ENCODE data around the gene NRG3.

DNA sequence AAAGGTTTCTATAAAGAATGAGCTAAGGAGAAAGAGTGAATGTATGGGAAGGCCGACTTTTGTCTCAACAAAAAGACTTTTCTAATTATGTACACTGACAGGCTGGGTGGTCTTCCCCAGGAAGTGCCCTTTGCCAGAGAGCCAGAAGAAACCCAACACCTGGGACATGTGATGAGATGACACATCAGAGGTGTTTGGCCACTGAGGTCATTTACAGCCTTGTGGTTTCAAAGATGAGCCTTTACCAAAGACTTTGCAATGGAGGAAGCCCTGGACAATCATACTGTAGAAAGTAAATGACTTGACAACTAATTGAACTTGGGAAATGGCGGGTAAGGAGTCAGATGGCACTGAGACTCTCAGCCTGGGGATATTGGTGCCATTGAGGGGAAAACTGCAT lies 3.4 kb upstream of the NRG3 start:
- TF ChIP-seq, protein P1, sequence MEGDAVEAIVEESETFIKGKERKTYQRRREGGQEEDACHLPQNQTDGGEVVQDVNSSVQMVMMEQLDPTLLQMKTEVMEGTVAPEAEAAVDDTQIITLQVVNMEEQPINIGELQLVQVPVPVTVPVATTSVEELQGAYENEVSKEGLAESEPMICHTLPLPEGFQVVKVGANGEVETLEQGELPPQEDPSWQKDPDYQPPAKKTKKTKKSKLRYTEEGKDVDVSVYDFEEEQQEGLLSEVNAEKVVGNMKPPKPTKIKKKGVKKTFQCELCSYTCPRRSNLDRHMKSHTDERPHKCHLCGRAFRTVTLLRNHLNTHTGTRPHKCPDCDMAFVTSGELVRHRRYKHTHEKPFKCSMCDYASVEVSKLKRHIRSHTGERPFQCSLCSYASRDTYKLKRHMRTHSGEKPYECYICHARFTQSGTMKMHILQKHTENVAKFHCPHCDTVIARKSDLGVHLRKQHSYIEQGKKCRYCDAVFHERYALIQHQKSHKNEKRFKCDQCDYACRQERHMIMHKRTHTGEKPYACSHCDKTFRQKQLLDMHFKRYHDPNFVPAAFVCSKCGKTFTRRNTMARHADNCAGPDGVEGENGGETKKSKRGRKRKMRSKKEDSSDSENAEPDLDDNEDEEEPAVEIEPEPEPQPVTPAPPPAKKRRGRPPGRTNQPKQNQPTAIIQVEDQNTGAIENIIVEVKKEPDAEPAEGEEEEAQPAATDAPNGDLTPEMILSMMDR (IDR thresholded peaks at IDR 0.05) = no peak
- no peak for TF ChIP-seq POLR2AphosphoS5 (IDR thresholded peaks at IDR 0.05; ENCODE audit: low read depth, low read length)
- TF ChIP-seq, protein P2, sequence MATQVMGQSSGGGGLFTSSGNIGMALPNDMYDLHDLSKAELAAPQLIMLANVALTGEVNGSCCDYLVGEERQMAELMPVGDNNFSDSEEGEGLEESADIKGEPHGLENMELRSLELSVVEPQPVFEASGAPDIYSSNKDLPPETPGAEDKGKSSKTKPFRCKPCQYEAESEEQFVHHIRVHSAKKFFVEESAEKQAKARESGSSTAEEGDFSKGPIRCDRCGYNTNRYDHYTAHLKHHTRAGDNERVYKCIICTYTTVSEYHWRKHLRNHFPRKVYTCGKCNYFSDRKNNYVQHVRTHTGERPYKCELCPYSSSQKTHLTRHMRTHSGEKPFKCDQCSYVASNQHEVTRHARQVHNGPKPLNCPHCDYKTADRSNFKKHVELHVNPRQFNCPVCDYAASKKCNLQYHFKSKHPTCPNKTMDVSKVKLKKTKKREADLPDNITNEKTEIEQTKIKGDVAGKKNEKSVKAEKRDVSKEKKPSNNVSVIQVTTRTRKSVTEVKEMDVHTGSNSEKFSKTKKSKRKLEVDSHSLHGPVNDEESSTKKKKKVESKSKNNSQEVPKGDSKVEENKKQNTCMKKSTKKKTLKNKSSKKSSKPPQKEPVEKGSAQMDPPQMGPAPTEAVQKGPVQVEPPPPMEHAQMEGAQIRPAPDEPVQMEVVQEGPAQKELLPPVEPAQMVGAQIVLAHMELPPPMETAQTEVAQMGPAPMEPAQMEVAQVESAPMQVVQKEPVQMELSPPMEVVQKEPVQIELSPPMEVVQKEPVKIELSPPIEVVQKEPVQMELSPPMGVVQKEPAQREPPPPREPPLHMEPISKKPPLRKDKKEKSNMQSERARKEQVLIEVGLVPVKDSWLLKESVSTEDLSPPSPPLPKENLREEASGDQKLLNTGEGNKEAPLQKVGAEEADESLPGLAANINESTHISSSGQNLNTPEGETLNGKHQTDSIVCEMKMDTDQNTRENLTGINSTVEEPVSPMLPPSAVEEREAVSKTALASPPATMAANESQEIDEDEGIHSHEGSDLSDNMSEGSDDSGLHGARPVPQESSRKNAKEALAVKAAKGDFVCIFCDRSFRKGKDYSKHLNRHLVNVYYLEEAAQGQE (IDR thresholded peaks at IDR 0.05; ENCODE audit: insufficient read depth in 1 of 2, low read depth in 2 of 2, low read length in 1 of 2) = no peak

Measured in Panc1 (cell line).